SH-SY5Y (cell line): ENCODE results near the gene OR8J1.

ENCODE experiments used
- GATA2 ChIP-seq: IDR thresholded peaks from 2 replicates; pipeline ENCODE4 v1.6.1; 2011; ENCODE audit warnings: mild to moderate bottlenecking, low read depth, low read length
- GATA3 ChIP-seq: IDR thresholded peaks from 2 replicates; pipeline ENCODE4 v1.6.1; 2011; ENCODE audit warnings: low read depth, mild to moderate bottlenecking, low read length, moderate library complexity

DNA sequence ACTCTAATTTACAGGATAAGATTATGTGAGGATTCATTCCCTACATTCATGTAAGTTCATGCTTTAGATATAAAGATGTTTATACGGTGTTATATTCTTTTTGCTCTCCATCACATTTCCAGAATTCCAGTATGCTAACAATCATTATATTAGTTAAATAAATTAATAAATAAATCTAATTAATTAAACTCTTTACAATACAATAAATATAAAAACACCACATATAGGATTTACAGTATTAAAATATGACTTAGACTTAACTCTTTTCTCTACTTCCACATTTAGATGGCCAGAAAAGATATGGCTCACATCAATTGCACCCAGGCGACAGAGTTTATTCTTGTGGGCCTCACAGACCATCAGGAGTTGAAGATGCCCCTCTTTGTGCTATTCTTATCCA is 21.2 kb downstream of the OR8J1 start, which contains the start of gene OR8U1:
- TF ChIP-seq GATA2: no peak
- no peak for TF ChIP-seq GATA3
